ENCODE data around the gene CEACAM5. TPM values are rescaled to one million over a fixed set of nuclear protein-coding genes. Genes with fewer than 3 reads are reported as not detected.
"Not testable (repeated sequence)": the region's sequence is repeated elsewhere in the genome, so short reads cannot be mapped to it uniquely, and the experiment has no call there.

Gene CEACAM5
- total RNA-seq, 1 experiment from 2014 or later: 1.3 TPM

- TF ChIP-seq CTCF (IDR thresholded peaks at IDR 0.05; ENCODE audit: insufficient read depth in 1 of 2, low read depth in 1 of 2, low read length in 1 of 2, severe bottlenecking in 1 of 2, unreplicated experiment in 1 of 2): no peak
- ChIA-PET POLR2A (no interaction called here), CTCF (no interaction called here)
- Histone ChIP-seq H3K36me3 (ENCODE audit: control insufficient read depth, insufficient read depth, low read length) (no peaks in the 10 kb centered on the region), H3K27me3 (replicated peaks; ENCODE audit: control insufficient read depth, insufficient read depth, low read length) (no peaks in the 10 kb centered on the region), H3K9me3 (no peaks in the 10 kb centered on the region), H3K4me1 (peaks cover 11% of the 10 kb centered on the region; the same call in 1 of the 2 replicates), H3K4me3 (ENCODE audit: low read depth, low read length) (no peak overlapping the region)
- peaks cover 14% of the 10 kb centered on the region for H3K4me1 Mint-ChIP-seq (ENCODE audit: low read depth, unreplicated experiment)
- intact Hi-C loops (cut with micrococcal nuclease; ENCODE audit: unreplicated experiment): no loop called here
- no peaks in the 10 kb centered on the region for H3K9me3 Mint-ChIP-seq (ENCODE audit: unreplicated experiment)
- no peak for DNase-seq
- no peaks in the 10 kb centered on the region for H3K27me3 Mint-ChIP-seq (ENCODE audit: insufficient read depth, unreplicated experiment)
- no TSS peak for BruUV-seq (replicated peaks)
- H3K36me3 Mint-ChIP-seq (ENCODE audit: insufficient read depth, unreplicated experiment): peaks cover 5% of the 10 kb centered on the region
- no peak overlapping the region for H3K4me3 Mint-ChIP-seq (ENCODE audit: unreplicated experiment)
- no peak overlapping the region for H3K27ac Mint-ChIP-seq (ENCODE audit: unreplicated experiment)
Observed at GRCh38 chr19:41758846-41759245, 50.4 kb downstream of the CEACAM5 start.

GRCh38 chr19:41767115-41767514 lies 58.7 kb downstream of the CEACAM5 start:
- intact Hi-C loops (cut with micrococcal nuclease; ENCODE audit: unreplicated experiment): no loop called here
- TF ChIP-seq CTCF (IDR thresholded peaks at IDR 0.05; ENCODE audit: insufficient read depth in 1 of 2, low read depth in 1 of 2, low read length in 1 of 2, severe bottlenecking in 1 of 2, unreplicated experiment in 1 of 2): no peak
- Mint-ChIP-seq H3K27me3 (ENCODE audit: insufficient read depth, unreplicated experiment) (no peaks in the 10 kb centered on the region), H3K4me1 (ENCODE audit: low read depth, unreplicated experiment) (peaks cover under 1% of the 10 kb centered on the region), H3K9me3 (ENCODE audit: unreplicated experiment) (no peaks in the 10 kb centered on the region), H3K36me3 (ENCODE audit: insufficient read depth, unreplicated experiment) (no peaks in the 10 kb centered on the region), H3K4me3 (ENCODE audit: unreplicated experiment) (no peak overlapping the region), H3K27ac (ENCODE audit: unreplicated experiment) (no peak overlapping the region)
- Histone ChIP-seq H3K36me3 (ENCODE audit: control insufficient read depth, insufficient read depth, low read length) (no peaks in the 10 kb centered on the region), H3K9me3 (0 out of 2 replicates have a peak, but pooled peaks cover 2% of the 10 kb centered on the region), H3K4me3 (ENCODE audit: low read depth, low read length) (no peak overlapping the region), H3K27me3 (replicated peaks; ENCODE audit: control insufficient read depth, insufficient read depth, low read length) (no peaks in the 10 kb centered on the region; the same call in 1 of the 2 replicates), H3K4me1 (peaks cover 7% of the 10 kb centered on the region)
- no peak for DNase-seq
- ChIA-PET CTCF (no interaction called here), POLR2A (no interaction called here)
- BruUV-seq (replicated peaks): no TSS peak

GRCh38 chr19:41768105-41768504 lies 59.7 kb downstream of the CEACAM5 start:
- not testable (repeated sequence) for H3K9me3 Mint-ChIP-seq (ENCODE audit: unreplicated experiment)

GRCh38 chr19:41769608-41770007 lies 61.2 kb downstream of the CEACAM5 start:
- H3K36me3 ChIP-seq (ENCODE audit: control insufficient read depth, insufficient read depth, low read length): no peaks in the 10 kb centered on the region
- H3K9me3 ChIP-seq: 0 out of 2 replicates have a peak, but pooled peaks cover 2% of the 10 kb centered on the region
- H3K4me1 ChIP-seq: peaks cover 29% of the 10 kb centered on the region
- Mint-ChIP-seq H3K4me1 (ENCODE audit: low read depth, unreplicated experiment) (peaks cover 23% of the 10 kb centered on the region), H3K27me3 (ENCODE audit: insufficient read depth, unreplicated experiment) (no peaks in the 10 kb centered on the region), H3K27ac (ENCODE audit: unreplicated experiment) (no peak overlapping the region), H3K4me3 (ENCODE audit: unreplicated experiment) (no peak overlapping the region), H3K9me3 (ENCODE audit: unreplicated experiment) (no peaks in the 10 kb centered on the region), H3K36me3 (ENCODE audit: insufficient read depth, unreplicated experiment) (no peaks in the 10 kb centered on the region)
- BruUV-seq (replicated peaks): no TSS peak
- H3K27me3 ChIP-seq (replicated peaks; ENCODE audit: control insufficient read depth, insufficient read depth, low read length): no peaks in the 10 kb centered on the region; the same call in 1 of the 2 replicates
- ChIA-PET POLR2A (no interaction called here), CTCF (interaction anchor here (0.7 kb wide), 1 partner anchor 18 kb away, joined by 8 read pairs; no protein-coding TSS in a partner anchor)
- no peak for TF ChIP-seq CTCF (IDR thresholded peaks at IDR 0.05; ENCODE audit: insufficient read depth in 1 of 2, low read depth in 1 of 2, low read length in 1 of 2, severe bottlenecking in 1 of 2, unreplicated experiment in 1 of 2)
- DNase-seq: no peak
- no peak overlapping the region for H3K4me3 ChIP-seq (ENCODE audit: low read depth, low read length)
- intact Hi-C loops (cut with micrococcal nuclease; ENCODE audit: unreplicated experiment): no loop called here

More at GRCh38 chr19:41768105-41768504, 59.7 kb downstream of the CEACAM5 start:
- POLR2A ChIA-PET; BruUV-seq (replicated peaks); H3K27me3 Mint-ChIP-seq (ENCODE audit: insufficient read depth, unreplicated experiment); H3K27ac Mint-ChIP-seq (ENCODE audit: unreplicated experiment); H3K9me3 ChIP-seq; intact Hi-C loops (cut with micrococcal nuclease; ENCODE audit: unreplicated experiment); H3K4me3 ChIP-seq (ENCODE audit: low read depth, low read length); CTCF ChIA-PET; H3K36me3 Mint-ChIP-seq (ENCODE audit: insufficient read depth, unreplicated experiment); H3K27me3 ChIP-seq (replicated peaks; ENCODE audit: control insufficient read depth, insufficient read depth, low read length); H3K4me3 Mint-ChIP-seq (ENCODE audit: unreplicated experiment); DNase-seq; H3K36me3 ChIP-seq (ENCODE audit: control insufficient read depth, insufficient read depth, low read length): not testable (repeated sequence)
- H3K4me1 ChIP-seq: peaks cover 17% of the 10 kb centered on the region
- peaks cover 10% of the 10 kb centered on the region for H3K4me1 Mint-ChIP-seq (ENCODE audit: low read depth, unreplicated experiment)
